GM18505 (cell line): Measurements from ENCODE around the gene ZDHHC24.

Experiments
- ATAC-seq: cut with Tn5 transposase; IDR thresholded peaks from one replicate; pipeline ENCODE4 v1.9.1; 2021; ENCODE audit not compliant: unreplicated experiment
- POLR2A ChIP-seq: IDR thresholded peaks from 4 replicates; pipeline ENCODE4 v1.6.1; 2011; ENCODE audit warnings: borderline replicate concordance; ENCODE audit not compliant: insufficient read depth, insufficient read length; ENCODE audit errors: extremely low read depth

The ZDHHC24 gene

DNA sequence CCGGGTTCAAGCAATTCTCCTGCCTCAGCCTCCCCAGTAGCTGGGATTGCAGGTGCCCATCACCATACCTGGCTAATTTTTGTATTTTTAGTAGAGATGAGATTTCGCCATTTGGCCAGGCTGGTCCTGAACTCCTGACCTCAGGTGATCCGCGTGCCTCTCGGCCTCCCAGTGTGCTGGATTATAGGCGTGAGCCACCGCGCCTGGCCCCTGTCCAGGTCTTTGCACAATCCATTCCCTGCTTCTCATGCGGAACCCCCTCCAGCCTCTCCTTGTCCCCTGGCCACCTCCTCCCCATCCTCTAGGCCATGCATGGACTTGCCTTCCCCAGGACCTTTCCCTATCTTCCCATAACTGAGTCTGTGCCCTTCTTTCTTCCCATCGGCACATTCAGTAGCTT lies 56.9 kb downstream of the ZDHHC24 start:
- TF ChIP-seq POLR2A: no peak
- ATAC-seq: no peak

DNA sequence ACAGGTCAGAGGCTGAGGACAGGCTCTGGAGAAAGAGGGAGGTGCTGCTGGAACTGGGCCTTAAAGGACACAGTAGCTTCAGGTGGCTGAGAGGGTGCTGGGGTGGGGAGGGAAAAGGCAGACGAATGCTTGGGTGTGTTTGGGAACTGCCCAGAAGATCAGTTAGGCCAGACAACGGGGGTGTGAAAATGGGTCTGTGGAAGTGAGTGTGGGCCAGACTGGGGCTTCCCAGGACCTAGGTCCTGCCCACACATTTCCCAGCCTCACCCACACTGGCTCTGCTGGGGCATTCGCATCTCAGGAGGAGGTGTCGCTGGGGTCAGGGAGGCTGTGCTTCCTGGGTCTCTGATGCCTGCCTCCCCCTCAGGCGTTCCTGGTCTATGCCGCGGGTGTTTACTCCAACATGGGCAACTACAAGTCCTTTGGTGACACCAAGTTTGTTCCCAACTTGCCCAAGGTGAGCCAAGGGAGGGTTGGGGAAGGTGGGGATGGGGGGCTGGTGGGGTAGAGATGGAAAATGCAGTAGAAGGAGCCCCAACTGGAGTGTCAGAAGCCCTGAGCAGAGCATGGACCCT lies 61.0 kb downstream of the ZDHHC24 start:
- no peak for TF ChIP-seq POLR2A
- no peak for ATAC-seq

DNA sequence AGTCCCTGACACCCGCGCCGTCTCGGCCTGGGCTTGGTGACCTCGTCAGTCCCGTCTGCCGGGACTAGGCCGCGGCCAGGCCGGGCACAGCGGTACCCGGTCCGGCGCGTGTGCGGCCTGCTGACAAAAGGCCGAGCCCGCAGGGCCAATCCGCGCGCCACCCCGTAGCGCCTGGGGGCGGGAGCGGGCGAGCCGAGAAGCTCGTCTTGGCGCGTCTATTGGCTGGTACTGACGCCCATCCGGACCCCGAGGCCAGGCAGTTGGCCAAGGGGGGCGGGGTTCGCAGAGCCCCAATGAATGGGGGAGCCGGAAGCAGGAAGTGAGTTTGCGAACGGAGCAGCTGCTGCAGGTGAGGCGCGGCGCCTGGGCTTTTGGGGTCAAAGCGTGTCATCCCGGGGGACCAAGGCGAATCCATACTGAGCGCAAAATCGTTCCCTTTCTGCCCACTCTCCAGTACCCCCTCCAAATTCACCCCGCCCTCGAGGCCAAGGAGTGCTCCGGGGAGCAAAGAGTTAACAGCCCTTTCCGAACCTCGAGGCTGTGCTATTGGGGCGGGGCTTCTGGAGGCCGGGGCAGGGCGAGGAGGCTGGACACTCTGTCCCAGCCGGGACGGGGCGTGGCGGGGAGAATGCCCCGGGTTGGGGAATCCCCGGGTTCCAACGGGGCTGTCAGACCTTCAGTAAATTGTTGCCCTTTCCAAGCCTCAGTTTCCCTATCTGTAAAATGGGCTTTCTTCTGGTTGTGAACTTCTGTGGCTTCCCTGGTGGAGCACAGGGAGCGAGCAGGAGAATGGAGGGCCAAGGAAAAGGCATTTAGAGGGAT lies 65.5 kb downstream of the ZDHHC24 start, which contains the start of gene DPP3:
Gene DPP3 (plus strand): TSS at position 318 of the 822 bp plus-strand sequence. CDS start 1,767 bp downstream, outside the sequence.
- ATAC-seq: peak; percentile 90
- peak; percentile 94 for TF ChIP-seq POLR2A

DNA sequence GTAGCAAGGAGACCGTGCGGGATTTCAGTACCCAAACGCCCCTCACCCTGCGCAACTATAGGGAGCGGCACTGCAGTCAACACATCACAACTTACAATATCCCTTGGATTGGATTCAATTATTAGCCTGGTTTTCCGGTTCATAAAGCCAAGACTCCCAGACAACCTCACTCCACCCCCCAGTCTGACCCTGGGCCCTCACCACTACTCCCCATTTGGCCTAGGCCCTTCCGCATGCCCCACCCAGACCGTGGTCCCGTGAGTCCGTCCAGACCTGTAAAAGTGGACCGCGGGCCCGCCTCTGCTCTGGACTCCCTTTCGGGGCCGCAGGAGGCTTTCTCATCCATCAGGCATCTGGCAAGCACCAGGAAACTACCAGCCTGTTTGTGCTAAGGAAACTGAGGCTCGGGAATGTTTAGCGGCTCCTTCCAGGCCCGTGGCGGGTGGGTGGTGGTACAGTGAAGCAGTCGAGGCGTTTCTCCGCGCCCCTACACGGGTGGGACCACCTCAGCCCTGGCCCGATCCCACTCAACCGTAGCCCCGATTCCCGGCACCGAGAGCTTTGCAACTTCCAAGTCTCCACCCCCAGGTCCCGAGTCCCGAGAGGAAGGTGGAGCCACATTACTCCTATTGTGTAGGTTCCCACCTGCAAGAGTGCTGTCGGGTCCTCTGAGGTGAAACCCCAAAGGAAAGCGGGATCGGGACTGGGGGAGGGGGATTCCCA lies 66.3 kb downstream of the ZDHHC24 start:
- no peak for ATAC-seq

DNA sequence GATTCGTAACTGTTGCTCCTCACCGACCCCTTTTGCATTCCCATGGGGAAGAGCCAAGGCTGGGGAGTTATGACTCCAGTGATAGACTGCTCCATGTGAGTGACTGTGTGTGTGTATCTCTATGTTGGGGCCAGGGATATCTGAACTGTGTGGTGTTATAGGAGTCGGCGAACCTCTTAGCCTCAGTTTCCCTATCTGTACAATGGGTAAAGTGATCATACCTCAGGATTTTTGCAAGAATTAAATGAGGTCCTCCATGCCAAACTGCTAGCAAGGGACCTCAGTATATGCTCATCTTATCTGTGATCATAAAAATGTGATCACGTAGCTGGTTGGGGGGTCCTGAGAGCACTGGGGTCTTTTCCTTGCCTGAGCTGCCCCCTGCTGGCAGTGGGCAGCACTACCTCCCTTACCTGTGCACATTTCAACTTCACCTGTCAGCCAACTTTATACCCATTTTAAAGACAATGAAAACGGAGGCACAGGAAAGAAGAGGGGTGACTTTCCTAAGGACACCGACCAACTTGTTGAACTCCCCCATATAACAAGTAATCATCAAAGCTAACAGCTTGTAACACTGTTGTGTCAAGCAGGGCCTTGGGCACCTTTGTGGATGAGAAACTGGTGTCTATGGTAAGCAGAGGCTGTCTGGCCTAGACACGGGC lies 67.0 kb downstream of the ZDHHC24 start:
- no peak for ATAC-seq

More for the DNA sequence above, 66.3 kb downstream of the ZDHHC24 start:
- TF ChIP-seq POLR2A: no peak

DNA sequence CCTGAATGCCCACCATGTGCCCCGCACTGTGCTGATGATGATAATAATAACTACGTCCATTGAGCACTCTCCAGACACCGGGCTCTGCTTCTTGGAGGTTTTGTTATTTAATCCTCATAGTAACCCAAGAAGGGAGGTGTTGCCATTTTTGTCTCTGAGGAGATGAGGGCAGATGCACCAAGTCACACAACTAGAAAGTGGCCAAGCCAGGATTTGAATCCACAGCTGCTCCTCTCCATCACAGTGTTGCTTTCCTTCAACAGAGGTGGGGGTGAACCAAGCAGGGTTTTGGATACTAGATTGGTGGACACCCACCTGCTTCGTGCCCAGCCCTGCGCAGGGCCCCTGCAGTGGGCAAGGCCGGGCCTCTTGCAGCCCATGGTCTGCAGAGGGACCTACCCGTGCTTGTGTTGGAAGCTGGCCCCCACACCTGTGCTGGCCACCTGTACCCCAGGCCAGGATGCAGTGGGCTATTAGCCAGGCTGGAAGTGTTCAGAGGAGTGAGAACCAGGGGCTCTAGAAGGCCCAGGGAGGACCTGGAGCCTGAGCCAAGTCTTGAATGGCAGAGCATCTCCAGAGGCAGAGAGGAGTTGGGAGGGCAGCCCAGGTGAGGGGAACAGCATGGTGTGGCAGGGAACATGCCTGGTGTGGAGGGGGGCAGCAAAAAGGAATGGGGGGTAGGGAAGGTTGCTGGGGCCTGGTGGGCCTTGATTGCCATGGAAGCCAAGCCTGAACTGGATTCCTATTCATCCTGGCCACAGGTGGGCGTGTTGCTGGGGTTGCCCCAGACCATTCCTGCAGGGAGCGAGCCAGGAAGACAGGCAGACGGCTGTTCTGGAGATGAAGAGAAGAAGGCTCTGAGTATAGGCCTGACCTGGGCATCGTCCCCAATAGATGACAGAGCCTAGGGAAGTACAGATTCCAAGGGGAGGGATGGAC lies 68.3 kb downstream of the ZDHHC24 start:
- ATAC-seq: no peak
- TF ChIP-seq POLR2A: no peak

More for the DNA sequence above, 67.0 kb downstream of the ZDHHC24 start:
- no peak for TF ChIP-seq POLR2A

DNA sequence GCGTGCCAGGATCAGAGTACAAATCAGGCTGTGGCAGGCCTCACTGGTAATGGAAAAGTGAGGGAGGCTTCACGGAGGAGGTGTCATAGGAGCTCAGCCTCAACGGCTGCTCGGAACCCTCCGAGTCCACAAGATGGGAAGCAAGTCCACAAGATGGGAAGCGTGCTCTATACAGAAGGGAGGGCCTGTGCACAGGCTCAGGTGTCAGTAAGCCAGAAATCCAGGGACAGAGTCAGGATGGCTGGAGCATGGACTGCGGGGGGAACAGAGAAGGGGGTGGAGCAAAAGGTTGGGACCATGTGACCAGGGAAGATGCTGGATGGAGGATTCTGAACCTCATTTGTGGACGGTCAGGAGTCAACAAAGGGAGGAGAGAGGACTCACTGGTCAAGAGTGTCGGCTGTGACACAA lies 69.0 kb downstream of the ZDHHC24 start:
- ATAC-seq: no peak
- TF ChIP-seq POLR2A: no peak

DNA sequence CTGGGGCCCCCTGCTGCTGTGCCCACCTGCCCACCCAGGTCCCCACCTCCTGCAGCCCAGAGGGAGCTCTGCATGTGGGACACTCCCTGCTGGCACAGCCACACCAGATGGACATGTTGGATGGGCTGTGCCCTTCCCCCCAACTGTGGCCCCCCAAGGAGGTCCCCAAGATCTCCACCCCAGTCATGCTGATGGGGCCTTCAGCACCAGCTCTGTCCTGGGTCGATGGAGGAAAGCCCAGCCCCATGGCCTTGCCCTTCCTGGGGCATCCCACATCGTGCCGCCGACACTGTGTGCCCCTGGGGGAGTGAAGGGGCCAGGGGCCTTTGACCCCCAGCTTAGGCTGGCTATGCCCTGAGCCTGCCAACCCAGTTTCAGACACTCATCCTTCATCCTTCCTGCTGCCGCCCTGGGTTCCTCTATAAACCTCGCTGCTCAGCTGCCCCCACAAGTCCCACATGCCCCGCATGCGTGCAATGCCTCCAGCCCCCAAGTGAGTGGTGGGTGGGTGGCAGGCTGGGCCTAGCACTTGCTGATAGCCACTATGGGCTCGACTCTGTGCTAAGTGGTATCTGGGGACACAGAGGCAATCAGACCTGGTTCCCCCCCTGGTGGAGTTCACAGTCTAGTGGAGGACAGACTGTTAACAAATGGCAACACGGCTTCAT lies 69.5 kb downstream of the ZDHHC24 start:
- no peak for ATAC-seq
- TF ChIP-seq POLR2A: no peak

DNA sequence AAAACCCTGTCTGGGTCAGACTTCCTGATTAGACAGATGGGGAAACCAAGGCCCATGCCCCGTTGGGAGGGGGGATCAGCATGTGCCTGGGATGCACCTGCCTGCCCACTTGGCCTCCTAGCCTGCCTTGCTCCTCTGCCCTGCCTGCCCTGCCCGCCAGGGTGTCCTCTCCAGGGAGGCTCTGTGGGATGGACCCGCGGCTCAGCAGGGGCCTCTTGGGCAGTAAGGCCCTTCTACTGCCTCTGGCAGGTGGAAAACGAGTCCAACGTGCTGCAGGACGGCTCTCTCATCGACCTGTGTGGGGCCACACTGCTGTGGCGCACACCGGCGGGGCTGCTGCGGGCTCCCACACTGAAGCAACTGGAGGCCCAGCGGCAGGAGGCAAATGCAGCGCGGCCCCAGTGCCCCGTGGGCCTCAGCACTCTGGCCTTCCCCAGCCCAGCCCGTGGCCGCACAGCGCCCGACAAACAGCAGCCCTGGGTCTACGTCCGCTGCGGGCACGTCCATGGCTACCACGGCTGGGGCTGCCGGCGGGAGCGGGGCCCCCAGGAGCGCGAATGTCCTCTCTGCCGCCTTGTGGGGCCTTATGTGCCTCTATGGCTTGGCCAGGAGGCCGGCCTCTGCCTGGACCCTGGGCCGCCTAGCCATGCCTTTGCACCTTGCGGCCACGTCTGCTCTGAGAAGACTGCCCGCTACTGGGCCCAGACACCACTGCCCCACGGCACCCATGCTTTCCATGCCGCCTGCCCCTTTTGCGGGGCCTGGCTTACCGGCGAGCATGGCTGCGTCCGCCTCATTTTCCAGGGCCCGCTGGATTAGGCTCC lies 70.3 kb downstream of the ZDHHC24 start:
- TF ChIP-seq POLR2A: no peak
- ATAC-seq: no peak

DNA sequence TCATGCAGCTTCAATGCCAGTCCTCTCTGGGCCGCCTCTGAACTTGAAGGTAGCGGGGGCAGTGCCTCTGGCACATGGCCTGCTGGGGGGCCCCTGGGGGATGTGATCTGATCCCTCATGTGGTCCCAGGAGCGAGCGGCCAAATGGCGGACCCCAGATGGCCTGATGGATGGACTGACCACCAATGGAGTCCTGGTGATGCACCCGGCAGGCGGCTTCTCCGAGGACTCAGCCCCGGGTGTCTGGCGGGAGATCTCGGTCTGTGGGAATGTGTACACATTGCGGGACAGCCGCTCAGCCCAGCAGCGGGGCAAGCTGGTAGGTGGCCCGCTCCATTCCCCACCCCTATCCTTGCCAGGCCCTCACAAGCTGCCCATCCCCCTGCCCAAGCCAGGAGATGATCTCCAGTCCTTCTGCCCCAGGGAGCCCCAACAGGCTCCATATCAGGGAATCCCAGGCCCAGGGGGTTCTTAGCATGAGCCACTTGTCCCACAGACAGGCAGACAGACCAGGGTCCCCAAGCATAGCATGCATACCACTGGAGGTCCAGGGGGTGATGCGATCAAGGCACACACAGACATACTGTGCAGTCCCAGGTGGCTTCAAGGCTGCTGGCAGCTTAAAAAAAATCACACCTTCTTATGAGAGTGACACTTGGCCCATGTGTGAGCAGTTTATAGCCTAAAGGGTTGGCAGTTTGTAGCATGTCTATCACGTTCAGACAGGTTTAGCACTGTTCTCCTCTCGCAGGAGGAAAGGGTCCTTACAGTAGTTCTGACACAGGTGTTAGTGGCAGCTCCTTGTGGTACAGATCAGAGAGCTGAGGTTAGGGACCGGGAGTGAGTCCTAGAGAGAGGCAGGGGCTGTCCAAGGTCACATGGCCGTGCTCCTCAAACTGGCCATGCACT lies 72.0 kb downstream of the ZDHHC24 start:
- TF ChIP-seq POLR2A: no peak
- ATAC-seq: no peak

DNA sequence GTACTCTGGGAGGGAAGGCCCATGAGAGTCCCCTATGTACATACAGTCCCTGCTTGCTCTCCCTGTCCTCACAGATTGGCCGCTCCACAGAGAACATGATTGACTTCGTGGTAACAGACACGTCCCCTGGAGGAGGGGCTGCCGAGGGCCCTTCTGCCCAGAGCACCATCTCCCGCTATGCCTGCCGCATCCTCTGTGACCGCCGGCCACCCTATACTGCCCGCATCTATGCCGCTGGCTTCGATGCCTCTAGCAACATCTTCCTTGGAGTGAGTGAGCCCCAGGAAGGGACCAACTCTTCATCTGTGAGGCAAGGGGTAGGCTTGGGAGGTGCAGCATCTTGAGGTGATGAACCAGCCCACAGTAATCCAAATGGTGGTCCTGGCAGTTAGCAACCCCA lies 72.7 kb downstream of the ZDHHC24 start:
- ATAC-seq: no peak
- TF ChIP-seq POLR2A: no peak

DNA sequence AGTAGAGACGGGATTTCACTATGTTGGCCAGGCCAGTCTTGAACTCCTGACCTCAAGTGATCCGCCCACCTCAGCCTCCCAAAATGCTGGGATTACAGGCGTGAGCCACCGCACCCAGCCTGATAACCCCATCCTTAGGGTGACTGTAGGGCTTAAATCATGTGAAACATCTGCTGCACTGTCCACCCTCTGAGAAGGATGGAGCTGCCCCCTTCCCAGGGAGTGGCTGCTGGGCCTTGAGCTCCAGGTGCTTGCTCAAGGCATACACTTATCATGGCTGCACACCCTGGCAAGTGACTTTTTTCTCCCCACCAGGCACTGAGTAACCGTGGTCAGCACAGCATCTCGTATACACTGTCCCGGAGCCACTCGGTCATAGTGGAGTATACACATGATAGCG lies 73.8 kb downstream of the ZDHHC24 start:
- no peak for ATAC-seq
- TF ChIP-seq POLR2A: no peak
